H1 (cell line): ENCODE data around the gene PTPRE. TPM values are rescaled to one million over a fixed set of nuclear protein-coding genes. Genes with fewer than 3 reads are reported as not detected.

Source experiments
- CTCF ChIA-PET: fragments of 300-600 bp; sonication (Branson Sonifier 250); formaldehyde crosslinking; loops from one replicate; lab custom pipeline; 2021; ENCODE audit not compliant: partially characterized antibody; lab: Charles Lee
- POLR2A ChIA-PET: fragments of 300-600 bp; sonication (Branson Sonifier 250); formaldehyde crosslinking; loops from one replicate; lab custom pipeline; 2021; ENCODE audit warnings: inconsistent platforms; ENCODE audit not compliant: partially characterized antibody; lab: Charles Lee
- DNase-seq, 2 experiments: peaks; one replicate each; pipeline versions ENCODE4 v3.0.0 to v3.0.0-alpha.2; 2010 to 2022; ENCODE audit warnings: low spot score in 2 of 2, low read depth in 1 of 2, mixed read lengths in 1 of 2
- FAIRE-seq: peaks from 2 replicates; lab custom pipeline; 2011; peaks lifted over from hg19 to GRCh38; lab: Jason Lieb, UNC
- H2AFZ ChIP-seq: 2 replicates; pipeline ENCODE4 v1.8.1; 2012; ENCODE audit warnings: low read length, inconsistent platforms
- H2AK5ac ChIP-seq: 2 replicates; pipeline ENCODE4 v1.6.1; 2013; ENCODE audit warnings: low read depth, low read length
- H2BK120ac ChIP-seq: replicated peaks from 2 replicates; pipeline ENCODE3; 2013; ENCODE audit warnings: low read depth, low read length, inconsistent platforms
- H2BK12ac ChIP-seq: 2 replicates; pipeline ENCODE4 v1.6.1; 2013; ENCODE audit warnings: low read depth, low read length
- H2BK15ac ChIP-seq: 2 replicates; pipeline ENCODE4 v1.6.1; 2013; ENCODE audit warnings: low read length
- H2BK20ac ChIP-seq: 2 replicates; pipeline ENCODE4 v1.6.1; 2013; ENCODE audit warnings: low read length
- H2BK5ac ChIP-seq: 2 replicates; pipeline ENCODE4 v1.6.1; 2013; ENCODE audit warnings: low read depth, low read length
- H3K14ac ChIP-seq: 2 replicates; pipeline ENCODE4 v1.6.1; 2013; ENCODE audit warnings: inconsistent platforms; ENCODE audit not compliant: insufficient read length
- H3K18ac ChIP-seq: 2 replicates; pipeline ENCODE4 v1.6.1; 2013; ENCODE audit warnings: low read length; ENCODE audit errors: extremely low read depth
- H3K23ac ChIP-seq: 2 replicates; pipeline ENCODE4 v1.6.1; 2013; ENCODE audit warnings: inconsistent platforms; ENCODE audit not compliant: insufficient read length
- H3K23me2 ChIP-seq: 2 replicates; pipeline ENCODE4 v1.6.1; 2013; ENCODE audit warnings: low read depth, low read length
- H3K27ac ChIP-seq: 2 replicates; pipeline ENCODE4 v1.6.1; 2011; ENCODE audit warnings: low read depth, low read length, inconsistent platforms
- H3K27me3 ChIP-seq, 4 experiments: replicated peaks in 1 of 4; 1 replicate in 1 of 4; 2 replicates in 3 of 4; pipeline versions ENCODE4 v1.6.1 to v1.8.1; 2011 to 2013; ENCODE audit warnings: low read length in 3 of 4, mild to moderate bottlenecking in 3 of 4, inconsistent platforms in 2 of 4, mixed read lengths in 2 of 4, moderate library complexity in 1 of 4; ENCODE audit not compliant: control insufficient read depth in 3 of 4, insufficient read depth in 3 of 4; ENCODE audit errors: extremely low read depth in 1 of 4
- H3K36me3 ChIP-seq, 4 experiments: 2 replicates each; pipeline versions ENCODE4 v1.6.1 to v1.8.1; 2011 to 2013; ENCODE audit warnings: mild to moderate bottlenecking in 4 of 4, low read length in 3 of 4, moderate library complexity in 2 of 4, control low read depth in 1 of 4, inconsistent platforms in 1 of 4; ENCODE audit not compliant: insufficient read depth in 4 of 4, control insufficient read depth in 2 of 4
- H3K4ac ChIP-seq: replicated peaks from 2 replicates; pipeline ENCODE3; 2013; ENCODE audit warnings: low read length, low read depth, mixed read lengths, inconsistent platforms; ENCODE audit not compliant: insufficient read length
- H3K4me1 ChIP-seq, 4 experiments: replicated peaks in 1 of 4; 1 replicate in 1 of 4; 2 replicates in 3 of 4; pipeline versions ENCODE4 v1.6.1 to v1.8.1; 2011 to 2013; ENCODE audit warnings: low read length in 3 of 4, inconsistent platforms in 2 of 4, mixed read lengths in 1 of 4; ENCODE audit not compliant: insufficient read depth in 4 of 4, control insufficient read depth in 3 of 4
- H3K4me2 ChIP-seq, 2 experiments: 2 replicates each; pipeline versions ENCODE4 v1.6.1 to v1.8.1; 2011 to 2013; ENCODE audit warnings: low read depth in 2 of 2, low read length in 2 of 2, control low read depth in 1 of 2, inconsistent platforms in 1 of 2, mild to moderate bottlenecking in 1 of 2; ENCODE audit not compliant: insufficient read depth in 1 of 2
- H3K4me3 ChIP-seq, 4 experiments: fragments of 200-600, 300-600 bp in 1 of 4; sonication (generic), shearing (Covaris generic), sonication (Bioruptor Twin) in 1 of 4; 2 replicates each; pipeline versions ENCODE4 v1.5.1 to v1.8.1; 2011 to 2016; ENCODE audit warnings: low read length in 4 of 4, low read depth in 3 of 4, control low read depth in 2 of 4, inconsistent platforms in 2 of 4, mild to moderate bottlenecking in 2 of 4, mixed read lengths in 1 of 4, moderate library complexity in 1 of 4; ENCODE audit not compliant: insufficient read depth in 2 of 4; ENCODE audit errors: extremely low read depth in 1 of 4
- H3K56ac ChIP-seq: replicated peaks from 2 replicates; pipeline ENCODE3; 2013; ENCODE audit warnings: low read depth, mild to moderate bottlenecking, mixed read lengths, low read length, inconsistent platforms; ENCODE audit not compliant: insufficient read length
- H3K79me1 ChIP-seq: 2 replicates; pipeline ENCODE4 v1.6.1; 2013; ENCODE audit warnings: low read depth, low read length, control low read depth
- H3K79me2 ChIP-seq, 2 experiments: 2 replicates each; pipeline versions ENCODE4 v1.6.1 to v1.8.1; 2012 to 2013; ENCODE audit warnings: low read length in 2 of 2, mild to moderate bottlenecking in 2 of 2, inconsistent platforms in 1 of 2; ENCODE audit not compliant: insufficient read depth in 2 of 2, control insufficient read depth in 1 of 2
- H3K9ac ChIP-seq, 4 experiments: replicated peaks in 1 of 4; 1 replicate in 1 of 4; 2 replicates in 3 of 4; pipeline versions ENCODE4 v1.6.1 to v1.8.1; 2011 to 2013; ENCODE audit warnings: low read depth in 3 of 4, low read length in 3 of 4, control low read depth in 2 of 4, mild to moderate bottlenecking in 2 of 4, moderate library complexity in 2 of 4, inconsistent platforms in 1 of 4; ENCODE audit errors: extremely low read depth in 1 of 4
- H3K9me3 ChIP-seq, 2 experiments: 2 replicates each; pipeline versions ENCODE4 v1.6.1 to v1.8.1; 2012 to 2013; ENCODE audit warnings: mild to moderate bottlenecking in 2 of 2, moderate library complexity in 2 of 2, control low read depth in 1 of 2, inconsistent platforms in 1 of 2, low read depth in 1 of 2, low read length in 1 of 2, mixed read lengths in 1 of 2; ENCODE audit not compliant: insufficient read depth in 2 of 2
- H4K20me1 ChIP-seq, 2 experiments: replicated peaks in 1 of 2; 2 replicates each; pipeline versions ENCODE3 to v1.8.1; 2011 to 2013; ENCODE audit warnings: inconsistent platforms in 2 of 2, low read length in 2 of 2, mild to moderate bottlenecking in 1 of 2; ENCODE audit not compliant: insufficient read depth in 2 of 2, control insufficient read depth in 1 of 2
- H4K5ac ChIP-seq: 2 replicates; pipeline ENCODE4 v1.6.1; 2013; ENCODE audit warnings: low read length, low read depth, mixed read lengths, inconsistent platforms; ENCODE audit not compliant: insufficient read length
- H4K8ac ChIP-seq: 2 replicates; pipeline ENCODE4 v1.8.0; 2013; ENCODE audit warnings: mild to moderate bottlenecking, moderate library complexity, low read length, inconsistent platforms; ENCODE audit not compliant: insufficient read depth; ENCODE audit errors: extremely low read depth
- H4K91ac ChIP-seq: replicated peaks from 2 replicates; pipeline ENCODE3; 2013; ENCODE audit warnings: low read length, mixed read lengths, inconsistent platforms; ENCODE audit not compliant: insufficient read length
- CBX5 ChIP-seq: fragments of 300-800, 300-1000 bp; sonication (generic); IDR thresholded peaks from 2 replicates; pipeline ENCODE4 v1.7.1; 2016; ENCODE audit warnings: antibody characterized with exemption, low read length, low read depth
- GABPA ChIP-seq: IDR thresholded peaks from 2 replicates; pipeline ENCODE4 v1.6.1; 2011; ENCODE audit warnings: mild to moderate bottlenecking, low read length, moderate library complexity, borderline replicate concordance; ENCODE audit not compliant: insufficient read depth
- HDAC2 ChIP-seq, 2 experiments: fragments of 300-600 bp in 1 of 2; sonication (generic) in 1 of 2; IDR thresholded peaks; 2 replicates each; pipeline ENCODE4 v1.6.1; 2011 to 2012; ENCODE audit warnings: low read depth in 2 of 2, low read length in 2 of 2, mild to moderate bottlenecking in 2 of 2, moderate library complexity in 2 of 2, borderline replicate concordance in 1 of 2, inconsistent platforms in 1 of 2
- KDM4A ChIP-seq: IDR thresholded peaks from one replicate; pipeline ENCODE4 v1.7.1; 2012; ENCODE audit warnings: low read depth, mild to moderate bottlenecking, moderate library complexity, low read length, inconsistent platforms; ENCODE audit not compliant: severe bottlenecking
- KDM5A ChIP-seq: fragments of 200-600 bp; IDR thresholded peaks from 2 replicates; pipeline ENCODE4 v1.7.1; 2012; ENCODE audit warnings: mild to moderate bottlenecking, low read length, inconsistent platforms, mixed read lengths
- POLR2A ChIP-seq, 2 experiments: IDR thresholded peaks; 1 replicate in 1 of 2; 2 replicates in 1 of 2; pipeline ENCODE4 v1.6.1; 2011; ENCODE audit warnings: low read depth in 2 of 2, low read length in 2 of 2, mild to moderate bottlenecking in 2 of 2; ENCODE audit errors: control extremely low read depth in 1 of 2
- RFX5 ChIP-seq: IDR thresholded peaks from 2 replicates; pipeline ENCODE4 v1.6.1; 2011; ENCODE audit warnings: low read depth, low read length, improper control_type of control experiment, borderline replicate concordance
- SP2 ChIP-seq: IDR thresholded peaks from 2 replicates; pipeline ENCODE4 v1.6.1; 2012; ENCODE audit warnings: mild to moderate bottlenecking, low read length, inconsistent platforms
- SP4 ChIP-seq: IDR thresholded peaks from 2 replicates; pipeline ENCODE4 v1.6.1; 2012; ENCODE audit warnings: low read length, inconsistent platforms
- WGBS, 2 experiments: shearing (Covaris generic) in 1 of 2; methylation state at CpG; one replicate each; pipeline versions ENCODE4 v1.1.6 to v1.1.7; 2013 to 2015; ENCODE audit warnings: low lambda C conversion rate in 2 of 2, mixed read lengths in 2 of 2, inconsistent platforms in 1 of 2, low coverage in 1 of 2, missing lambda C conversion rate in 1 of 2; ENCODE audit not compliant: insufficient replicate concordance in 2 of 2, insufficient coverage in 1 of 2, insufficient read length in 1 of 2; ENCODE audit errors: extremely low coverage in 1 of 2, missing lambda C conversion rate in 1 of 2; 5-methylcytosine and 5-hydroxymethylcytosine counted together
- polyA plus RNA-seq, 7 experiments: library from polyadenylated mRNA; depleted of rRNA in 3 of 7; stranded (reverse) in 5 of 7; unstranded in 2 of 7; fragments of >200 nt in 5 of 7; fragments of 200-250 nt in 2 of 7; gene quantifications; 1 replicate in 5 of 7; 2 replicates in 1 of 7; 4 replicates in 1 of 7; pipeline versions ENCODE4 v1.2.1 to v1.2.3, GENCODE V29; 2011 to 2013; ENCODE audit warnings: missing spikeins in 2 of 7, mixed read lengths in 2 of 7
- total RNA-seq: library from RNA; stranded (reverse); fragmentation: NEBNext Ultra II Directional; extraction: Animal tissue kit (Norgen Biotek cat#: 25700); gene quantifications from 2 replicates; pipeline ENCODE4 v1.2.1, GENCODE V29; 2021
- TF ChIP-seq, protein P1 (sequence below): IDR thresholded peaks from 2 replicates; pipeline ENCODE4 v1.6.1; 2012; ENCODE audit warnings: low read length, inconsistent platforms

The PTPRE gene
- total and polyA plus RNA-seq, 2 of the 8 experiments (the other 6 are each of a cell fraction or from before 2014, with no cell fraction given): 0.33 to 0.54 TPM

DNA sequence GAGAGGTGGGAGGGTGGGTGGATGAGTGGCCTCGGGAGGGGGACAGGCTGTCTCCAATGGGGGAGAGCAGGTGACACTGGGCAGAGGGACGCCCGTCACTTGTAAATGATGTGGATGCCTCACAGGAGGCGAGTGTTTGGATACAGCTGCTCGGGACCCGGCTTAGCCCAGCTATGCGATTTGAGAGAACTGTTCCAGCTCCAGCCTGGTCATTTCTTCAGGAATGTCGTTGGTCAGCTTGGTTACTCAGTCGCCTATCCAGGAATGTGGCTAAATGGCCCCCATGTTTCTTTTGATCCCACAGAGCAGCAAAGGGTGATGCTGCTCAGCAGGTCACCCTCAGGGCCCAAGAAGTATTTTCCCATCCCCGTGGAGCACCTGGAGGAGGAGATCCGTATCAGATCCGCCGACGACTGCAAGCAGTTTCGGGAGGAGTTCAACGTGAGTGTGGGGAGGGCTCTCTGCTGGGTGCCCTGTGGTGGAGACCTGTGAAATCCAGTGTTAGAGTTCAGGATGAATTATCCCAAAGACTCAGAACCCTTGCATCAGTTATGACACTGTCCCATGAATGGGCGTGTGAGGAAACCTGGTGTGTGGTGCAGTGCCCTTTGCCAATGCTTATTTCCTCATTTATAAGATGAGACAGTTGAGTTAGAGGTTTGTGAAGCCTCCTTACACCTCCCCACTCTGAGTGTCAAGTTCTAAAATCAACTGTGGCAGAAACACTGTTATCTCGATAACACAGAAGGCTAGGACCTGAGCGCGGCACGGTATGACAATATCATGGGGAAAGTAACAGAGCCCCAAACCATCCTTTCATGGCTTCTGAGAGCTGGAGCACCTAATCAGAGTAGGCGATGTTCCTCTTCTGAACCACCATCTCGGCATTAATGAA lies 142.6 kb downstream of the PTPRE start:
- WGBS, 2 experiments: 91% methylated on average over 20 of the region's 23 CpGs; no CpG with 5 or more reads in 1 of the 2 experiments
- Histone ChIP-seq H4K20me1 (peaks cover 0 to 1% of the 10 kb centered on the region in 2 experiments), H3K4me1 (peaks cover 0 to 2% (median 0%) of the 10 kb centered on the region in 4 experiments; a peak in 2 of 7 replicates), H3K23me2 (peaks cover 4% of the 10 kb centered on the region; the same call in 1 of the 2 replicates), H2AFZ (no peak overlapping the region), H2BK5ac (no peak overlapping the region), H2BK12ac (no peak overlapping the region), H4K8ac (no peak overlapping the region), H3K4ac (no peak overlapping the region), H2AK5ac (no peak overlapping the region), H4K91ac (no peak overlapping the region), H3K4me3 (no peak overlapping the region), H2BK15ac (no peak overlapping the region), H3K14ac (no peak overlapping the region), H2BK20ac (no peak overlapping the region), H3K4me2 (no peak overlapping the region), H3K23ac (no peak overlapping the region), H3K18ac (no peak overlapping the region), H2BK120ac (no peak overlapping the region), H3K9me3 (no peaks in the 10 kb centered on the region), H3K56ac (no peak overlapping the region), H4K5ac (no peak overlapping the region), H3K36me3 (no peaks in the 10 kb centered on the region), H3K79me1 (no peaks in the 10 kb centered on the region), H3K79me2 (no peaks in the 10 kb centered on the region), H3K9ac (no peak overlapping the region), H3K27ac (no peak overlapping the region), H3K27me3 (no peaks in the 10 kb centered on the region)
- no peak for DNase-seq
- ChIA-PET POLR2A (no interaction called here), CTCF (interaction anchor here (0.9 to 5.3 kb wide), 7 partner anchors 10 to 143 kb away, joined by 3 to 57 read pairs (median 9); partner anchors contain the start of gene PTPRE)
- no peak for FAIRE-seq
- TF ChIP-seq SP4: no peak
- no peak for TF ChIP-seq RFX5
- TF ChIP-seq HDAC2 (IDR thresholded peaks at IDR 0.05; ENCODE audit: borderline replicate concordance in 1 of 2, low read depth in 2 of 2, low read length in 2 of 2): no peak
- no peak for TF ChIP-seq GABPA
- no peak for TF ChIP-seq POLR2A (IDR thresholded peaks at IDR 0.05; ENCODE audit: control extremely low read depth in 1 of 2, low read depth in 2 of 2, low read length in 2 of 2)
- no peak for TF ChIP-seq KDM5A
- no peak for TF ChIP-seq KDM4A
- no peak for TF ChIP-seq CBX5
- no peak for TF ChIP-seq SP2
- TF ChIP-seq, protein P1, sequence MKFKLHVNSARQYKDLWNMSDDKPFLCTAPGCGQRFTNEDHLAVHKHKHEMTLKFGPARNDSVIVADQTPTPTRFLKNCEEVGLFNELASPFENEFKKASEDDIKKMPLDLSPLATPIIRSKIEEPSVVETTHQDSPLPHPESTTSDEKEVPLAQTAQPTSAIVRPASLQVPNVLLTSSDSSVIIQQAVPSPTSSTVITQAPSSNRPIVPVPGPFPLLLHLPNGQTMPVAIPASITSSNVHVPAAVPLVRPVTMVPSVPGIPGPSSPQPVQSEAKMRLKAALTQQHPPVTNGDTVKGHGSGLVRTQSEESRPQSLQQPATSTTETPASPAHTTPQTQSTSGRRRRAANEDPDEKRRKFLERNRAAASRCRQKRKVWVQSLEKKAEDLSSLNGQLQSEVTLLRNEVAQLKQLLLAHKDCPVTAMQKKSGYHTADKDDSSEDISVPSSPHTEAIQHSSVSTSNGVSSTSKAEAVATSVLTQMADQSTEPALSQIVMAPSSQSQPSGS: no peak
